ENCODE results near the gene AHDC1. TPM values are rescaled to one million over a fixed set of nuclear protein-coding genes. Genes with fewer than 3 reads are reported as not detected.

Gene AHDC1
- total and polyA plus RNA-seq, 9 of the 15 experiments (the other 6 are each of a cell fraction or from before 2014, with no cell fraction given) = 0.21 to 36.4 (median 4.7) TPM

- TF ChIP-seq SMAD2 (IDR thresholded peaks at IDR 0.05; ENCODE audit: low read depth, low read length) = no peak
- TF ChIP-seq ZNF398 (CRISPR knock-in tag; IDR thresholded peaks at IDR 0.05) = no peak
- TF ChIP-seq EWSR1 (IDR thresholded peaks at IDR 0.05; ENCODE audit: borderline replicate concordance, low read depth, partially characterized antibody) = no peak
- 0 out of 2 replicates have a peak, but pooled peaks have one; percentile 11 for TF ChIP-seq MTA1 (IDR thresholded peaks at IDR 0.05; ENCODE audit: borderline replicate concordance)
- peak; percentile 65; the same call in 1 of the 2 replicates for TF ChIP-seq ZEB2 (IDR thresholded peaks at IDR 0.05)
- no peak for TF ChIP-seq ZNF282 (CRISPR knock-in tag; IDR thresholded peaks at IDR 0.05)
- TF ChIP-seq TCFL5 (CRISPR knock-in tag; conservative IDR thresholded peaks at IDR 0.05) = no peak
- TF ChIP-seq MXI1 (IDR thresholded peaks at IDR 0.05; ENCODE audit: low read depth, low read length) = no peak
- TF ChIP-seq ATF6 (CRISPR knock-in tag; IDR thresholded peaks at IDR 0.05) = no peak
- TF ChIP-seq PRMT5 (CRISPR knock-in tag; IDR thresholded peaks at IDR 0.05) = no peak
- no peak for TF ChIP-seq PTBP1 (IDR thresholded peaks at IDR 0.05; ENCODE audit: low read depth, low read length)
- TF ChIP-seq LCOR (CRISPR knock-in tag; IDR thresholded peaks at IDR 0.05) = no peak
- TF ChIP-seq ZBTB7A (IDR thresholded peaks at IDR 0.05; ENCODE audit: borderline replicate concordance, control insufficient read depth, low read depth, low read length) = no peak
- TF ChIP-seq NFYB (IDR thresholded peaks at IDR 0.05; ENCODE audit: extremely low read depth, insufficient read length) = no peak
- no peak for TF ChIP-seq MNT (conservative IDR thresholded peaks at IDR 0.05)
- no peak for TF ChIP-seq CBFA2T2 (conservative IDR thresholded peaks at IDR 0.05)
- no peak for TF ChIP-seq RUNX1 (IDR thresholded peaks at IDR 0.05; ENCODE audit: low read depth)
- no peak for TF ChIP-seq MITF (IDR thresholded peaks at IDR 0.05)
- no peak for TF ChIP-seq JUN (IDR thresholded peaks at IDR 0.05; ENCODE audit: borderline replicate concordance, low read depth, low read length)
- TF ChIP-seq JUN (CRISPR knock-in tag; IDR thresholded peaks at IDR 0.05; ENCODE audit: borderline replicate concordance) = no peak
- no peak for TF ChIP-seq NR2C1 (IDR thresholded peaks at IDR 0.05)
- no peak for TF ChIP-seq NR2C1 (tag; IDR thresholded peaks at IDR 0.05)
- no peak for TF ChIP-seq ARNT (IDR thresholded peaks at IDR 0.05)
These were observed 85.8 kb downstream of the AHDC1 start (continued) for GRCh38 chr1:27517907-27518718.

Measured in K562 (cell line).